Measurements from ENCODE around the gene CNGA4.
"Not testable (repeated sequence)": the region's sequence is repeated elsewhere in the genome, so short reads cannot be mapped to it uniquely, and the experiment has no call there.

CNGA4 gene

GRCh38 chr11:6258571-6259081, 19.7 kb downstream of the CNGA4 start:
- DNase-seq (ENCODE audit: low read depth in 2 of 3, low spot score in 2 of 3): no peak

GRCh38 chr11:6260207-6260726, 21.4 kb downstream of the CNGA4 start:
- no peak for DNase-seq (ENCODE audit: low read depth in 2 of 3, low spot score in 2 of 3)

- DNase-seq (ENCODE audit: low read depth in 2 of 3, low spot score in 2 of 3): no peak
Observed at GRCh38 chr11:6263662-6264061, 24.8 kb downstream of the CNGA4 start.

- no peak for DNase-seq (ENCODE audit: low read depth in 2 of 3, low spot score in 2 of 3)
Observed at GRCh38 chr11:6268820-6269219, 29.9 kb downstream of the CNGA4 start.

GRCh38 chr11:6269994-6270393, 31.1 kb downstream of the CNGA4 start:
- DNase-seq (ENCODE audit: low read depth in 2 of 3, low spot score in 2 of 3): no peak

GRCh38 chr11:6270584-6271246, 31.8 kb downstream of the CNGA4 start:
- DNase-seq (ENCODE audit: low read depth in 2 of 3, low spot score in 2 of 3): no peak

- DNase-seq (ENCODE audit: low read depth in 2 of 3, low spot score in 2 of 3): no peak
Observed at GRCh38 chr11:6271598-6271997, 32.7 kb downstream of the CNGA4 start.

GRCh38 chr11:6273188-6273587, 34.3 kb downstream of the CNGA4 start:
- no peak for DNase-seq (ENCODE audit: low read depth in 2 of 3, low spot score in 2 of 3)

GRCh38 chr11:6280809-6281208, 41.9 kb downstream of the CNGA4 start:
- not testable (repeated sequence) for DNase-seq (ENCODE audit: low read depth in 2 of 3, low spot score in 2 of 3)

- DNase-seq (ENCODE audit: low read depth in 2 of 3, low spot score in 2 of 3): no peak
Observed at GRCh38 chr11:6283453-6284023, 44.6 kb downstream of the CNGA4 start.

GRCh38 chr11:6284250-6284649, 45.4 kb downstream of the CNGA4 start:
- no peak for DNase-seq (ENCODE audit: low read depth in 2 of 3, low spot score in 2 of 3)

- DNase-seq (ENCODE audit: low read depth in 2 of 3, low spot score in 2 of 3): no peak
Observed at GRCh38 chr11:6285019-6285418, 46.1 kb downstream of the CNGA4 start.
